ENCODE results near the gene PLEKHH3.

DNA sequence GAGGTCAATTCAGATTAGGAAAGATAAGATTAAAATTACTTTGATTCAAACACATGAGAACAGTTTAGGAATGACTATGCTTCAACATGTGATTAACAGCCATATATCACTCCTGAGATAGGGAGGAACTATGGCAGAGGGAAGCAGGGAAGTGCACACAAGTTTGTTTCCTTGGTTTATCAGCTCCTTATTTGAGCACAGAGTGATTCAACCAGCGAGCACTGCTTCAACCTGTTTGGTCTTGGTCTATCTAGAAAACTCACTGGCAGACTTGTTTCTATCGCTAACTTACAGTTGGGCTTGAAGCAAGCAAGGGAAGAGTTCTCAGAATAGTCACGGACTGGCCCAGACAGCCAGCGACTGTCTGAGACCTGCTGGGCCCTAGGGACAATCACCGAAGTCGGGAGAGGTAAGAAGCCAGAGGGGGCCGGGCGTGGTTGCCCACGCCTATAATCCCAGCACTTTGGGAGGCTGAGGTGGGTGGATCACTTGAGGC is 43.8 kb downstream of the PLEKHH3 start:
- TF ChIP-seq ZNF274 (IDR thresholded peaks at IDR 0.05; ENCODE audit: low read depth, low read length) (no peak), YY1 (IDR thresholded peaks at IDR 0.05; ENCODE audit: insufficient read depth, insufficient read length) (no peak), SUZ12 (IDR thresholded peaks at IDR 0.05; ENCODE audit: extremely low read depth, insufficient read depth, insufficient read length) (no peak)
